Stimulated activated CD4-positive, alpha-beta T cell treated with anti-CD3 and anti-CD28 coated beads, Interleukin-15, amount 100 ng/mL, for 24 hours (primary cell): ENCODE results near the gene C2orf92.
"Not testable (repeated sequence)": the region's sequence is repeated elsewhere in the genome, so short reads cannot be mapped to it uniquely, and the experiment has no call there.

Experiments
- DNase-seq: peaks from one replicate; pipeline ENCODE4 v3.0.0-alpha.2; 2020

C2orf92 gene

DNA sequence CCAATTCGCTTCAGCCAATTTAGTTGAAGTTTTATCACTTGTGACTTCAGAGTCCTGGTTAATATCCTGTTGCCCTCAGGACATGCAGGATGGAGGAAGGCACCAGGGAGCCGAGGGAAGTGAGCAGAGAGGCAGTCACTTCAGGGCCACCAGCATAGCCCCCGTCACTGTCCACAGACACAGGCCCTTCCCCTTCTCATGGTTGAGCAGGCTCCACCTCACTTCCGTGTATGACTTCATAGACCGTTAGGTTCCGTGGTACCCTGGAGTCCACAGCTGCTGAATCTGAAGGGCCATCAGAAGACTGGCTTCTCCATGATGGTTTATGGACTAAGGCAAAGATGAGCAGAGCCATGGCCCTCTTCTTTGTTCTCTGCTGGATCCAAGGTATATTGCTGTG lies at the start of gene C2orf92:
TSS of gene C2orf92 (plus strand) at position 266 of the 400 bp plus-strand sequence. CDS start at position 342, 76 bp downstream.
- no peak for DNase-seq

DNA sequence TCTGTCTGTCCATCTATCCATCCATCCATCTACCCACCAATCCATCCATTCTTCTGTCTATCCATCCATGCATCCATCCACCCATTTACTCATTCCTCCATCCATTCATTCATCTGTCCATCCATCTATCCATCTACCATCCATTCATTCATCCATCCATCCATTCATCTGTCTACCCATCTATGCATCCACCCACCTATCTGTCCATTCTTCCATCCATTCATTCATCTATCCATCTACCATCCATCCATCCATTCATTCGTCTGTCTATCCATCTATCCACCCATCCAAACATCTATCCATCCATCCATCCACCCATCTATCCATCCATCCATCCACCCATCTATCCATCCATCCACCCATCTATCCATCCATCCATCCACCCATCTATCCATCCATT lies 49.0 kb upstream of the C2orf92 start:
- not testable (repeated sequence) for DNase-seq

DNA sequence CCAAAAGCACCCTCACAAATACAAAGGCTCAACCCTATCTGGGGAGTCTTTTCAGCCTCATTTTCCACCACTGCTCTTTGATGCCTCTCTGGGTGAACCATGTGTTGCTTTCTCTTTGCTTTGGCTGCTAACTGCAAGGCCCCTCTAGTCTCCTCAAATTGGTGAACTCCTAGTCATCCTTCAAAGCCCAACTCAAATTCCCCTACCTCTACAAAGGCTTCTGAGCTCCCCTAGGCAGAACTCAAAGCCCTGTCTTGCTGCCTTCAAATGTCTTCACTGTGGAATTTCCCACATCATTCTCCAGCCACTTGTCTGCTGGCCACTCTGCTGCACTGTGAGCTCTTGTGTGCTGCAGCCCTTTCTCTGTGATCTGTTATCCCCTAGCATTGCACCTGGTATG lies 46.5 kb upstream of the C2orf92 start:
- not testable (repeated sequence) for DNase-seq

GRCh38 chr2:97625354-97626048 lies 44.0 kb upstream of the C2orf92 start:
- not testable (repeated sequence) for DNase-seq

DNA sequence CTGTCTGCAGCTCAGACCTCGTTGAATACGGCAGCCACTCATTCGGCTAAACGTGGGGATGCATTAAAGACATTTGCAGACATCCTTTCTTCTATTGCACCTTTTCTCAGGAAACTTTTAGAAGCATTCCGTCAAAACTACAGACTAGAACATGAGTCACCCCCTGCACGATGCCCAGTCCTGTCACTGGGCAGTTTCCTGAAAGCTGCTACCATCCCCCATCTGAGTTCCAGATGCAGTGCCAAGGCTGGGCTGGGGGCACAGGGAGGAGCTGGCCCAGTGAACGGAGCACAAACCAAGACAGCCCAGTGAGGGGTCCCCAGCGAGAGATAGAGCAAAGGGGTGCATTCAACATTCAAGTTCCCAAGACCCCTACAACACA lies 43.5 kb upstream of the C2orf92 start:
- not testable (repeated sequence) for DNase-seq

GRCh38 chr2:97644023-97644717 lies 25.3 kb upstream of the C2orf92 start:
- no peak for DNase-seq

DNA sequence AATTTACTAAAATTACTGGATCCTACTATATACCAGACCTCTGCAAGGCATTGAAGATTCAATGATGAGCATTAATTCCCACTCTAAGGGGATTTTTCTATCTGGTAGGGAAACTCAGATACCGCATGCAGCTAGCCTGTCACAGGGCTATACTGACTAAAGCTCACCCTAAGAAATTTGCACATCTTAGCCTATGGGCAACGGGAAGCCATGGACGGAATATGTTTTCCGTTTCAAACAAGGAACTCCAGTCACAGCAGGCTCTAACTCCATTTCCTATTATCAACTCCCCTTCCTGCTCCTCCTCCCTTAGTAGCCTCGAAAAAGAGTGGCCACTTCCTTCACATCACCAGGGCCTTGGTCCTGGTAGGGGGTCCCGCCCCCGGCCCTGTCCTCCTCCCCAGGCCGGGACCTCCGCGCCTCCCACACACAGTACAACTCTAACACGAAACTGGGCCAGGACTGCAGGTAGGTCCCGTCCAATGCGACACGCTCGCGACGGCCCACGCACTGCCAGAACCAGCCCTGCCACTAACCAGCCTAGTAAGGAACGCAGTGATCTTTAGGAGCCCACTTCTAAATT lies 24.3 kb upstream of the C2orf92 start:
- DNase-seq: no peak

- DNase-seq: peak; percentile 100
Observed at GRCh38 chr2:97645695-97646629, 23.6 kb upstream of the C2orf92 start, which contains the start of gene COX5B. Gene COX5B, plus strand, starts transcription at chr2:97646062. Its CDS starts 25 bp downstream, at chr2:97646087.

DNA sequence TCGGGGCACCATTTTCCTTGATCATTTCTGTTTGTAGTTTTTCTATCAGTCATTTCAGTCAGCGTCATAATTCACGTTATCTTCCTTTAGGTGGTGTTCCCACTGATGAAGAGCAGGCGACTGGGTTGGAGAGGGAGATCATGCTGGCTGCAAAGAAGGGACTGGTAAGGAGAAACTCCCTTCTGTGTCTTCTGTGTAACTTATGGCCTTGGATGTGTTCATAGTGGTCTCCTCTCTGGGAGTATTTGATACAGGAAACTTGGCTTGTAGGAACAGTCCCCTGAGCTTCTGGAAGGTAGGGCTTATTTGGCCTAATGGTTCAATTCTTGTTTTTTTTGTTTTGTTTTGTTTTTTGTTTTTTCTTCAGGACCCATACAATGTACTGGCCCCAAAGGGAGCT lies 22.5 kb upstream of the C2orf92 start:
- DNase-seq: no peak

DNA sequence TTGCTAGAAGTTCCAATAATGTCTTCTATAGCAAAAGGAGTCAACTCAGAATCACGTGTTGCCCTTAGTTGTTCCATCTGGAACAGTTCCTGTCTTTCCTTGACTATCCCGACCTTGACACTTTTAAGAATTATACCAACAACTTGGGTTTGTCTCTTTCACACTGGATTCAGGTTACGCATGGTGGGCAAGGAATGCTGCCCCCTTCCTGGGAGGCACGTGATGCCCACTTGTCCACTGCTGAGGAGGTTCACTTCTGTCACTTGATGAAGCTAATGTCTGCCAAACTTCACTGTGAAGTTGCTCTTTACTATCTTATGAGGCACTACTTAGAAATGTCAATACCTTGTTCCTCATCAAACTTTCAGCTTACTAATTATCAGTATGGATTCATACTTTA lies 18.4 kb upstream of the C2orf92 start:
- no peak for DNase-seq

- no peak for DNase-seq
Observed at GRCh38 chr2:97653473-97653872, 16.0 kb upstream of the C2orf92 start.

DNA sequence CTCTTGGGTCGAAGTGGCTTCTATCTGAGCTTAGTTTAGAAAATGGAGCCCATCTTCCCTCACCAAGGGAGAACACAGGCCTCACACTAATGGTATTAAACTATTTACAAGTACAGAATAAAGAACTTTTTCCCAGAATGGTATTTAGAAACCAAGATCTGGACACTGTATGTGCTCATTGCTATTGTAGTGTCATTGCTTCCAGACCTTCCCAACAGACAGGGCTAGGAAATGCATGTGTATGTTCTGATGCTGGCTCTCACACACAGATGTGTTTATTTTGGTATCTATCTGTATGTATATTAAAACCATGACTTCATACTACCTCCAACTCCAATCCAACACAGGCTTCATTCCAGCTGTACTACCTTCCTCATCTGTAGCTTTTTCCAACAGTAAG lies 15.6 kb upstream of the C2orf92 start:
- DNase-seq: no peak

DNA sequence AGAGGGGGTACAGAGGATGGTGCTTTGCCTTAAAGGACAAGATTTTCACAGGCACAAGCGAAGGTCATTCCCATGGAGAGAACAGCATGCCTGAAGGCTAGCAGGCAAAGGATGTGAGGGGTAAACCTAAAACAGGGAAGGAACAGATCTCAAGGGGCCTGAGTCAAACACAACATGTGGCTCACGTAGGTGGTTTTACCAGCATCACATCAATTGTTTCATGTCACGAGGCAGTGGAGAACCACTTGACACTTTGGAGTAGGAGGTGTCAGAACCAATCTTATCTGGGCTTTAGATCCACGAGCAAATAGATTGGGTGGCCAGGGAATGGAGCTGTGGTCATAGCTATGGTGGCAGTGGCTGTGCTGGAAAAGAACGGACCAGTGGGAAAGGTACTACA lies 15.2 kb upstream of the C2orf92 start:
- no peak for DNase-seq

DNA sequence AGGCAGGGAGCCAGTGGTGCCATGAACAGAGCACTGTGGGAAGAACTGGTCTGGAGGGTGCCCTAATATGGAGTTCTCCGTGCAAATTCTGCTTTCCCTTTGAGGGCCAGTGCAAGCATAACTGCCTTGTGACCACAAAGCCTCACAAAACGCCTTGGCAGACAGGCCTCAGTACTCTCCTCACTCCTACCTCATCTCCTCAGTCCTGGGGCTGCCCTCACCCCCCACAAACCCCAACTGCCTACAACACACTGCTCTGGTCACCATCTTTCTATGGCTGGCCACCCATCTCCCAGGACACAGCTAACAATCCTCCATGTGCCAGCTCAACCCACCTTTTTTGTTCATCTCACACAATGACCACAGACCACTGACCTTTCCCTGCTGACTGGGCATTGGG lies 14.7 kb upstream of the C2orf92 start:
- no peak for DNase-seq

- no peak for DNase-seq
Observed at GRCh38 chr2:97656129-97656755, 13.3 kb upstream of the C2orf92 start.

- DNase-seq: no peak
Observed at GRCh38 chr2:97656905-97657587, 12.5 kb upstream of the C2orf92 start.

GRCh38 chr2:97657986-97658690 lies 11.4 kb upstream of the C2orf92 start:
- no peak for DNase-seq

DNA sequence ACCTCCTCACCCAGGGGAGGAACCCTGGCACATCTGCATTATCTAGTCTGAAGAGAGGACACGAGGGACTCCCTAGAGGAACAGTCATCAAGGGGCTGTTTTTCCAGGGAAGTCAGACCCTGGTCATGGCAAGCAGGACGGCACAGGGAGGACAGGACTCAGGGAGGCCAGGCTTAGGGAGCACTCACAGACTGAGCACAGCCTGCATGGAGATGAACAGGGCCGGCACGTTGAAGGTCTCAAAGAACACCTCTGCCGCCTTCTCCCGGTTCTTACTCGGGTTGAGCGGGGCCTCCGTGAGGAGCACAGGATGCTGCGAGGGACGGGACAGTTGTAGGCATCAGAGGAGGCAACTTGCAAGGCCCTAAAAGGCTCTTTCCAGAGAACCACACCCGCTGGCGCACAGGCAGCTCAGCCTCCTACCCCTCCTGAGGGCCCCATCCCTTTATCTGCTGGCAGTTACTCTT lies 10.8 kb upstream of the C2orf92 start:
- DNase-seq: no peak

DNA sequence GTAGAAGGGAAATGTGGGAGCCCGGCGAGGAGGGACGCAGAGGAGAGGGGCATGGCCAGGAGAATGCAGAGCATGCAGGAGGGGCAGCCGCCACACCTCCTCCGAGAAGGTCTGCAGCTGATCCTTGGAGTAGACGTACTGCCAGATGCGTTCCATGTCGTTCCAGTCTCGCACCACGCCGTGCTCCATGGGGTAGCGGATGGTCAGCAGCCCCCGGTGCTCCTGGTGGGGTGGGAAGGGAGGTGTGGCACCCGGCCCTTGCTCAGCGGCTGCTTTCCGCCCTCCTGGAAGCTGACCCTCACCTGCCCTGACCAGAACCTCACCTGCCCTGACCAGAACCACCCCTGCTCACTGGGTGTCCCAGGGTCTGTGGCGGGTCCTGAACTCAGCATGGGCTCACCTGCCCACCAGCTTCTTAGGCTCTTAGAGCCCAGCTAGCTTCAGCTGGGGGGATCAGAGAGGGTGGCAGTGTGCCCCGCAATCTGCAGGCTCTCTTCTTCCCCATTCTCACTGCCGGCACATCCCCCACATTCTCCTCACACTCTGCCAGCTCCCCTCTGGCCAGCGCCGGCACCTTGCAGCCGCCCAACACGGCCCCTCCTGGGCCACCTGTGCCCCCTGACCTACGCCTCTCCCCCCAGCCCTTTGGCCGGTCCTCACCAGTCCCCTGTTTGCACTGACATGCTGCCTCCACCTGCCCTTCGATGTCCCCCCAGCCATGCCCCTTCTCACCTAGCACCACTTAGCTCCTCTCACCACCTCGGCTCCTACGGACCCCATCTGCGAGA lies 10.1 kb upstream of the C2orf92 start:
- no peak for DNase-seq
